H54 (cell line): ENCODE measurements around the gene GMDS.
A peak's percentile ranks its signal among the peaks of the same experiment; 100 is the strongest.

Experiments
- DNase-seq: peaks from one replicate; pipeline ENCODE4 v3.0.0; 2011; ENCODE audit warnings: low spot score, mixed read lengths; ENCODE audit not compliant: insufficient read length
- FAIRE-seq: peaks from 3 replicates; lab custom pipeline; 2011; peaks lifted over from hg19 to GRCh38; lab: Jason Lieb, UNC
- POLR2A ChIP-seq: IDR thresholded peaks from 2 replicates; pipeline ENCODE4 v1.6.1; 2011; ENCODE audit warnings: low read depth, mild to moderate bottlenecking, low read length

Gene GMDS

DNA sequence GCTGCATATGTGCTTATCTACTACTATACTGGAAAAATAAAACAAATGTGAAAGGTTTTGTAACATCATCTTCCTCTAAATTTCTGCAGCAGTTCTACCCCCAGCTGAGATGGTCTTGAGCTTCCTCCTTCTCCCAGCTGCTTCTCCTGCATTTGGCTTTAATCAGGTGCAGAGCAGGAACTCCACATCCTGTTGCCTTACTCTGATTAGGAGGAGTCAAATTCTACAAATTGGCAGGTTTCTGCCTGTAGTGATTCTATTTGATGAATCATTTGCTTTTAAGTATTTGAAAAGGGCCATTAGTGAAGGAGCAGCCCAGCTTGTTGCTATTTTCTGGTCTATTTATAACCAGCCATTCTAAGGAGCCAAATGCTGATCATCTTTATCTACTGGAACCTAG is 224.5 kb downstream of the GMDS start:
- TF ChIP-seq POLR2A: no peak
- no peak for DNase-seq
- FAIRE-seq: peak; percentile 45

DNA sequence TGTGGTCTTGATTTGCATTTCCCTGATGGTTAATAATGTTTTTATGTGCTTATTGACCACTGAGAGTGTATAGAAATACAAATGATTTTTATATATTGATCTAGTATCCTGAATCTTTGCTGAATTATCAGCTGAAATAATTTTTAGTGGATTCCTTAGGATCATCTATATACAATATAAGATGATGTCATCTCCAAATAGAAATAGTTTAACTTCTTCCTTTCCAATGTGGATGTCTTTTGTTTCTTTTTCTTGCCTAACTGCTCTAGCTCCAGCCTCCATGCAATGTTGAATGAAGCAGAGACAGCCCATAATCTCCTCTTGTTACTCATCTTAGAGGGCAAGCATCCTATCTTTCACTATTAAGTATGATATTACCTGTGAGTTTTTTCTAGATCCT is 226.4 kb downstream of the GMDS start:
- no peak for DNase-seq
- no peak for FAIRE-seq

DNA sequence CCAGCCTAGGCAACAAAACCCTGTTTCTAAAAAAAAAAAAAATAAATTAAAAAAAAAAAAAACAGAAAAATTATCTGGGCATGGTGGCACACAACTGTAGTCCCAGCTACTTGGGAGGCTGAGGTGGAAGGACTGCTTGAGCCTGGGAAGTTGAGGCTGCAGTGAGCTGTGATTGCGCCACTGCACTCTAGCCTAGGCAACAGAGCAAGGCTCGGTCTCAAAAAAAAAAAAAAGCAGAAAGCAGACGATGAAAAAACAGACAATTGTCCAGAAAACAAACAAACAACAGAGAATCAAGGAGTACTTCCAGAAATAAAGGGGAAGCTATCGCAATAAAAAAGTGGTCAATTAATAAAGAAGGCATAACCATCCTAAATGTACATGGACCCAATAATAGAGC is 229.4 kb downstream of the GMDS start:
- DNase-seq (no peak), FAIRE-seq (no peak)
- no peak for TF ChIP-seq POLR2A

More for the DNA sequence above, 226.4 kb downstream of the GMDS start:
- no peak for TF ChIP-seq POLR2A

DNA sequence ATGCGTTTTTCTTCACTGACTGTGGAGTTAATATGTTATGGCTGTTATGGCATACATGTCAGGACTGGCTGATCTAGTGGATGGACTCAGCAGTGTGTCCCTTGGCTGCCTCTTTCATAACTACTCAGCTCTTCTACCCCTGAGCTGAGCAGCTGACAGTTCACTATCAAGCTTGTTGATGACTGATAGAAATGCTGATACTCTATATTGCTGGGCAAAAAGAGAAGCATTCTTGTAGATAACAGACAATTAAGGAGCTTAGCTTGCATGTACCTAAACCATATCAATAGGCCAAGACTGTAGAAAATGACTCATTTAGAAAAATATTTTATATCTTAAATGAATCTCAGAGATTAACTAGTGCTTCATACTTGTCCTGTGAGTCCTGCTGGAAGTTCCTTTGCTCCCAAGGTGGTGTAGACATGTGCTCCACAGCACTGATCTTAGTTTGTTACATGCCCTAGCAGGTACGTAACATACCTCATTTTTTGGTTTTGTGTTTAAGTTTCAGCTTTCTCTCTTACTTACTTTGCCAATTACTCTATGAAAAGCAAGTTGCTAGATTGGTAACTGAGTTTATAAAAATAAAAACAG is 236.9 kb downstream of the GMDS start:
- TF ChIP-seq POLR2A: no peak
- DNase-seq: no peak
- peak; percentile 69 for FAIRE-seq

DNA sequence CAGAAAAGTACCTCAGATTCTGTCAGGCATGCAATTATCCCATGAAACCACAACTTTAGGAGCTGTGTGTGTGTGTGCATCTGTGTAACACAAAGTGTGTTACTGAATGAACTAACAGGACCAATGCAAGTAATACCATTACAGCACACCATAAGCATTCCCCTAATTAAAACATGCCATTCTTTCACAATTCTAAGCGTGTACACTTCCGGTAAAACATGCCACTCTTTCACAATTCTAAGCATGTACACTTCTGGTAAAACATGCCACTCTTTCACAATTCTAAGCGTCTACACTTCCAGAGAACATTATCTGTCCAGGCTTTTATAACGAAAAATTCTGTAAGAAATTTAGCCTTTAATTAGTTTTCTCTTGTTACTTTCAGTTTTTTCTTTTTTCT is 238.2 kb downstream of the GMDS start:
- no peak for DNase-seq
- TF ChIP-seq POLR2A: no peak
- FAIRE-seq: no peak

DNA sequence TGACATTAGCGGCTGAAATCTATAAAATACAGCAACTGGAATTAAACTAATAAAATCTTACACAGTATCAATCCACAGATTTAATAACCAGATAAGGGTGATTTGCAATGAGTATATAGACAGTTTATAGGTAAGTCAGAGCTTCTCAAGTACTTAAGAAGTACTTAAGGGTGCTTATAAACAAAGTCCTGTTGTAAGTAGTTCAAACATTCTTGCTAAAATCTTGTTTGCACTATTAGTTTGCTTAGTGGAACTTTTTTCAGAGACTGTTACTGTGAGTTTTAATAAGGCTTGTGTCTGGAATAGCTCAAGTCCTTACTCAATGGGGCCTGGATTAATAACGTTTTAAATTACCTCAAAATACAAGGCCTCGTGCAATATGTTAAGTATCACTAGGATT is 240.5 kb downstream of the GMDS start:
- TF ChIP-seq POLR2A: no peak
- FAIRE-seq (no peak), DNase-seq (no peak)

DNA sequence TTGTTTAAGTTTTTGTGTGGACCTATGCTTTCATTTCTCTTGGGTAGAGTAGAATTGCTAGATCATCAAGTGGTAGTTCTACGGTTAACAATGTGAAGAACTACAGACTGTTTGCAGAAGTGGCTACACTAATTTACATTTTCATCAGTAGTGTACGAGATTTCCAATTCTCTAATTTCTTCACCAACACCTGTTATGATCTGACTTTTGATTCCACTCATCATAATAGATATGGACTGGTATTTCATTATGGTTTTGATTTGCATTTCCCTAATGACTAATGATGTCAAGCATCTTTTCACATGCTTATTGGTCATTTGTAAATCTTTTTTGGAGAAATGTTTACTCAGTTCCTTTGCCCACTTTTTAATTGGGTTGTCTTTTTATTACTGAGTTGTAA is 244.4 kb downstream of the GMDS start:
- no peak for DNase-seq
- FAIRE-seq: no peak
- no peak for TF ChIP-seq POLR2A

DNA sequence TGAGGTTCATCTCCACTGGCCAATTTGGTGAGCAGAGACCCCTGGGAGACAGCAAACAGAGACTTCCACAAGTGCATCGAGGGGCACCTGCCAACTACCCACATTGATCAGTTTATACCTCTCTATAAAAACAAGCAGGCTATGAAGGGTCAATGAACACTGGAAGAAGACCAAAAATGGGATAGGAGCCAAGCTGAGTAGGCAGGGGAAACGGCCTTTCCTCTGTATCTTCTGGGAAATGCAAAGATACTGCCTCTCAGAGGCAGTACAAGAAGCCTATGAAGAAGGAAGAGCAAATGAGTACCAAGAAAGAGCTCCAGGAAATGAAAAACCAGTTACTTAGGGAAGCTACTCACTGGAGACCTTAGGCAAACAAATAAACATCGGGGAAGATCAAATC is 247.7 kb downstream of the GMDS start:
- no peak for TF ChIP-seq POLR2A
- no peak for FAIRE-seq
- no peak for DNase-seq

DNA sequence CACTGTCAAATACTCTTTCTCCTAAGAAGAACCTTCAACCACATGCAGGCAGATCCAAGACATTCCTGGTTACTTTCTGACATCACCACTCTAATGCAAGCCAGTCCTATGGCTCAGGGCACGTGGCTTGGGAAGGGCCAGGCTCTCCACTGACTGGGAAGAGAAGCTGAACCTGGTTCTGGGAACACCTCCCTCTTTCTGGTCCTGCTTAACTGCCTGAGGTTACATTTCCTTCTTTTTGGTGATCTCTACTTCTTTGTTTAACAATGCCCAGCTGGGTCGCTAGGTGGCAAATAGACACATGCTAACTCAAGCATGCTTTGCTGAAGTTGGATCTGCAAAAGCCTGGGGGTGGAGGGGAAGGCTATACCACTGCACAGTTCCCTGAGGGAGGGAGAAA is 249.8 kb downstream of the GMDS start:
- no peak for FAIRE-seq
- TF ChIP-seq POLR2A: no peak
- no peak for DNase-seq

DNA sequence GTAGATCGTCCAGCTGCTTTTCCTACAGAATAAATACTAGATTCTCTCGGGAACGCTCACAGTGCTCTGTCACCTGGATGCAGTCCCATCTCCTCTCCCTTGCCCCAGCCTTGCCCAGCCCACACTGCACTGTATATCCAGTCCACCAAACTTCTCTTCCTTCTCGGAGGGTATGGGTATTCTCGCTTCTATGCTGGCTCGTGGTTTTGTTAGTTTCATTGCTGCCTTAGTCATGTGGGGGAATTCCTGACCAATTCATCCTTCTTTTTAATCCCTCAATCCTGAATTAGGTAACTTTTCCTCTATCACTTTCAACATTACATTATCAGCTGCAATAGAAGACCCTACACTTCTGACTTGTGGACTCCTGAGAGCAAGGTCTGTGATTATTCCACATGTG is 252.4 kb downstream of the GMDS start:
- DNase-seq (no peak), FAIRE-seq (peak; percentile 43)
- no peak for TF ChIP-seq POLR2A

DNA sequence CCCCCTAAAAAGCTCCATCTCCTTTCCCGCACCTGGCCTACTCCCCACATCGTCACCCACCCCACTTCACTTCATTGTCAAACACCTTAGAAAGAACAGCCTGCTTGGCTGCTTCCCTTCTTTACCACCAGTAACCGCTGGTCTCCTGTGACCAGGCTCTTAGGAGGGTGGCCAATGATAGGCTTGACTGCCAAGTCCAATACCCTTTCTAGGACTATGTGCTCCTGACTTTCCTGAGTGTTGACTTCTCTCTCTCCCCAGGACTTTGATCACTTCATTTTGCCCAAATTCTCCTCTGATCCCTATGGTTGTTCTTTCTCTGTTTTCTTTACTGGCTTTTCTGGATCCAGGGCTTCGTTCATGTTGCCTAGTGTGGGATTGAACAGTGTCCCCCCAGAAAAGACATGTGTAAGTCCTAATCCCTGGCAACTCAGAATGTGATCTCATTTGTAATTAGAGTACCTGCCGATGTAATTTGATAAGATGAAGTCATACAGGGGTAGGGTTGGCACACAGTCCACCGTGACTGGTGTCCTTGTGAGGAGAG is 254.0 kb downstream of the GMDS start:
- FAIRE-seq: no peak
- DNase-seq: no peak
- TF ChIP-seq POLR2A: no peak

DNA sequence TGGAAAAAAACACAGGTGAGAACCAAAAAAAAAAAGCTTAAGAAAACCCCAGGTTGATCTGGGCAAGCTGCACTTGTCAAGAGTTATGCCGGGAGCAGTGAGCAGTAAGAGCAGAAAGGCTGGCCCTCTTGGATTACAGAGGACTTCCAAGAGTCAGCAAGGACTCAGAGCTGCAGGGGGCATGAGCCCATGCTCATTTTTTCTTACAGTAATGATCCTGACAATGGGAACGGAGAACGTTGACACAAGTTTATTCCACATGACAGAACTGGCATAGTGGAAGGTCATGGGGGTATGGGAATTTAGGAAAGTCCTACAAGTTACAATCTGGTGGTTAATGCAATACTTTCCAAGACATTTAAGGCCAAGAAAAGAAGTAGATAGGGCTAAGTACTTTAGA is 256.6 kb downstream of the GMDS start:
- FAIRE-seq (no peak), DNase-seq (no peak)
- no peak for TF ChIP-seq POLR2A

DNA sequence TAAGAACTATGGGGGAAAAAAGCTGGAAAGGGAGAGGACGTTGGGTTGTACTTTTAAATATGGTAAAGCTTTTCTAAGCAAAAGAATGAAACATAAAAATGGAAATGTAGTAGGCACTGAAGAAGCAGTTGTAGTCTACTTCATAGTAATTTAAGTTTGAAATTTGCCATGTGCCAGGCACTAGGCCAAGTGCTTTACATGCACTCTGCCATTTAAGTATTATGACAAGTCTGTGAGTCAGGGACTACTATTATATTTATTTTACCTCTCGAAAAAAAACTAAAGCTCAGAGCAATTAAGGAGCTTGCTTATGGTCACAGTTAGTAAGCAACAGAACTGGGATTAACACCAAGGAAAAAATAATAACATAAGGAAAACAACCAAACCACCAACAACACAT is 257.8 kb downstream of the GMDS start:
- peak; percentile 76 for FAIRE-seq
- no peak for TF ChIP-seq POLR2A
- DNase-seq: no peak

DNA sequence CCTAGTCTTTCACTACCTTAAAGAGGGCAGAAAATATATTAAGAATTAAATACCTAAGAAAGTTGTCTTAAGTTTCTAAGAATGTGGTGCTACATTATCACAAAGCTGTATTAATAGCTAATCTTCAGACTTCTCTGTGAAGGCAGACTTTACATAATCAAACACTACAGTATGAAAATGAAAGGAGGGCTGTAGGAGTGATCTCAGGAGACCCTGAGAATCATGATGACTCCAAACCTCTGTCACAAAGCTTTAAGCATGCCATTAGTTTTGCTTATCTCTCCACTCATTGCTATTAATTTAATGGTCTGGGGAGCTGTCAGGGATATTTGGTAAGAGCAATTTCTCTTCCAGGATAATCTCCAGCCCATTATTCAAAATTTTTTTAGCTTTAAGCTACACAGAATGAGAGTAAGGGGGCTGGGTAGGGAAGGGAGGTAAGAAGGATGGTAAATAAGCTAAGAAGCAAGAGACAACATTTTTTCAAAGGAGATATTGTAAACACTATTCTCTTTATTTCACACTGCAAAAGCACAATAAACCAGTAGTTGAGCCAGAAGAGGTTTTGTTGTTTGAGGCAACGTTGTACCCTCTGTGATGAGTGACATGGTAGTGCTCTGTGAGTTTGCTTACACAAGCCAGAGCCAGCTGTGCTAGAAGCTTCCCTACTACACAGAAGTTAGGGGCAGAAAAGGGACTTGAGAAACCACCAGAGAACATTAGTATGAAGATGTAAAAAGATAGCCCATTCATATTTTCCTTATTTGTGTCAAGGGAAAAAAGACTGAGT is 258.8 kb downstream of the GMDS start:
- DNase-seq: no peak
- TF ChIP-seq POLR2A: no peak
- FAIRE-seq: no peak
